Myocyte (in vitro differentiated cells): ENCODE results near the gene LTC4S. TPM values are rescaled to one million over a fixed set of nuclear protein-coding genes. Genes with fewer than 3 reads are reported as not detected.

Experiments
- DNase-seq: peaks from one replicate; pipeline ENCODE4 v3.0.0-alpha.2; 2012; ENCODE audit warnings: low read depth
- total RNA-seq: library from RNA; depleted of rRNA; stranded (reverse); fragments of >200 nt; gene quantifications from 2 replicates; pipeline ENCODE4 v1.2.3, GENCODE V29; 2014

LTC4S gene
- total RNA-seq, 1 donor from 2014 or later: 1.0 TPM

DNA sequence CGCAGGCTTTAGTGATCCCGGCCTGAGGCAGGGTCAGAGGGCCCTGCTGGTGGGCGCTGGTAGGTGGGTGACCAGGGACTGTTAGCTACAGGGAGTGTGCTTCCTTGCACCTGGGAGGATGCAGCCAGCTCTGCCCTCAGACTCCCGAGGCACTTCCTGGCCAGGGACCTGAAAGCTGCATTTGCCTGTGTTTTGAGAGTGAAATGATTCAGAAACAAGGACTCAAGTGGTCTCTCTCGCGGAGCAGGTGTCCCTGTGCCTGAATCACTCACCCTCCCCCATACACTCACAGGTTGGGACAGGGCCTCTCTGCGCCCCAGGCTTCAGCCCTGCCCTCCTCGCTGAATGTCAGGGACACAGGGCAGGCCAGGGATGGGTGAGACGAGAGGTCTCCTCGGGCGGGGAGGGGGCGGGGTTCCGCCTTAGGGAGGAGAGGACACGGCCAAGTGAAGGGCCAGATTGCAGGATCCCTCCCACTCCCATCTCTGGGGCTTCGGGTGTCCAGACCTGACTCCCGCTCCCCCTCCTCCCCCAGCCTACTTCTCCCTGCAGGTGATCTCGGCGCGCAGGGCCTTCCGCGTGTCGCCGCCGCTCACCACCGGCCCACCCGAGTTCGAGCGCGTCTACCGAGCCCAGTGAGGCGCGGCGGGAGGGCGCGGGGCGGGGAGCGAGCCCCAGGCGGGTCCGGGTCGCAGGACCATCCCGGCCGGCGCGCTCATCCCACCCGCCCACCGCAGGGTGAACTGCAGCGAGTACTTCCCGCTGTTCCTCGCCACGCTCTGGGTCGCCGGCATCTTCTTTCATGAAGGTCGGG lies 1.5 kb downstream of the LTC4S start:
- DNase-seq: no peak

DNA sequence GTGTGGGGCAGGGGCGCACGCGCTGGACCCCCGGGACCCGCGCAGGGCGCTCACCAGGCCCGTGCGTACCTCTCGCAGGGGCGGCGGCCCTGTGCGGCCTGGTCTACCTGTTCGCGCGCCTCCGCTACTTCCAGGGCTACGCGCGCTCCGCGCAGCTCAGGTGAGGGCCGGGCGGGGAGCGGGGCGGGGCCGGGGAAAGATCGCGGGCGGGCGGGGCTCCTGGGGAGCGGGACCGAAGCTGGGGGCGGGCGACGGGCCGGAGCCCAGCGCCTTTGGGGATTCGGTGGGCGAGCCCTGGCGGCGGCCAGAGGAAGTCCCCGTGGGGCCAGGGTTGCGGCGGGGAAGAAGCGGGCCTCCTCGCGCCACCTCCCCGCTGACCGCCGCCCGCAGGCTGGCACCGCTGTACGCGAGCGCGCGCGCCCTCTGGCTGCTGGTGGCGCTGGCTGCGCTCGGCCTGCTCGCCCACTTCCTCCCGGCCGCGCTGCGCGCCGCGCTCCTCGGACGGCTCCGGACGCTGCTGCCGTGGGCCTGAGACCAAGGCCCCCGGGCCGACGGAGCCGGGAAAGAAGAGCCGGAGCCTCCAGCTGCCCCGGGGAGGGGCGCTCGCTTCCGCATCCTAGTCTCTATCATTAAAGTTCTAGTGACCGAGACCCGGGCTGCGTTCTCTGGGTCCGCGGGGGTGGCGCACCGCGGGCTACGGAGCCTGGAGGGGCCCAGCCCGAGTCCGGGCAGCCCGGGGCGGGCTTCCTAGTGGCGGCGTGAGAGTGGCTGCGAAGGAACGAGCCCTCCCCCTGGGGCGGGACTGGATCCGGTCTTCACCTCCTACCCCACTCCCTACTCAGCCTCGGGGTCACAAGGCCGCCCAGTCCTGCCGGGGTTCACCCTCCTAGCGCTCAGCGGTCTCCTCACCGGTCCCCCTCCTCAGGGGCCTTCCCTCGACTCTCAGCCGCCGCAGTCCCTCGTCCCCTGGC lies 2.4 kb downstream of the LTC4S start:
- peak; percentile 84 for DNase-seq

DNA sequence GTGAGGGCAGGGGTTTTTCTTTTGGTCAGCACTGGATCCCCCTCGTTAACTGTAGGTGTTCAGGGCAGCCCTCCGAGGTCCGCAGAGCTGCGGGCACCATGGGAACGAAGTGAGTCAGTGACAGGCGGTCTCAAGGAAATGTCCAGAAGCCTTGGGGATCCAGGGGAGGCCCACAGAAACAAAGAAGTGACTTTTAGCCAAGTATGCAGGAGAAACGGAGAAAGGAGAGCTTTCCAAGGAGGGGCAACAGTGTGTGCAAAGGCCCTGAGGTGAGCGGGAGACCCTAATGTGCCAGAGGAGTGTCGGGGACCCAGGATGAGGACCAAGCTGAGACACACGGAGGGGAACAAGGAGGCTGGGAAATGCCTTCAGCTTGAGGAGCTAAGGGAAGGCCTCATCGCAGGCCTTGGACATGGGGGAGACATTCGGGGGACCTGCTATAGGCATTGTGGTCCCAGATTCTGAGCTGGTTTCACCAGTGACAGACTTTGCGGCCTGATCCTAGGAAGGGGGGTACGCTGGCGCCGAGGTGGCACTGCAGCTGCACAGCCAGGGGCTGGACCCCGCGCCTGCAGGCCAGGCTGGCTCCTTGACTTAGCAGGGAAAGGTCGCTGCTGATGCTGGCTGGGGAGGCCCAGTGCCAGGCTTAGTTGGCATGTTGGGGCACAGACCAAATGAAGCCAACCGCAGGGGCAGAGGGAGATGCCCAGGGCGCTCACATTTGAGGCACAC lies 3.3 kb downstream of the LTC4S start:
- DNase-seq: no peak

DNA sequence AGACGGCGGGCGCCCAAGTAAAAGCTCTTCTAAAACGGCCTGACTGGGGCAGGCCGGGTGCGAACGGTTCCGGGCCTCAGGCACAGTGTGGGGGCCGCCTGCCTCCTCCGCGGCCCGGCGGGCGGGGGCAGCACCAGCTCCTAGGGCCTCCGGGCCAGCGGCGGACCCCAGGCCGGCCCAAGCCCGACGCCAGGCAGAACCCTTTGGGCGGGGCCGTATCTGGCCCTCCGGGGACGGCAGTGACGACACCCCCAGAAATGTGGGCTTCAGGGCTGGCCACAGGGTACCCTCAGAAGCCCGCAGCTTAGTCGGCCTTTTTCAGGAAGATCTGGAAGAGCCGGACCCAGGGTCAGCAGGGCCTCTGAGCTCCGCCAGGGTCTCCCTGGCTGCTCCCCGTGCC lies 4.0 kb downstream of the LTC4S start:
- no peak for DNase-seq

DNA sequence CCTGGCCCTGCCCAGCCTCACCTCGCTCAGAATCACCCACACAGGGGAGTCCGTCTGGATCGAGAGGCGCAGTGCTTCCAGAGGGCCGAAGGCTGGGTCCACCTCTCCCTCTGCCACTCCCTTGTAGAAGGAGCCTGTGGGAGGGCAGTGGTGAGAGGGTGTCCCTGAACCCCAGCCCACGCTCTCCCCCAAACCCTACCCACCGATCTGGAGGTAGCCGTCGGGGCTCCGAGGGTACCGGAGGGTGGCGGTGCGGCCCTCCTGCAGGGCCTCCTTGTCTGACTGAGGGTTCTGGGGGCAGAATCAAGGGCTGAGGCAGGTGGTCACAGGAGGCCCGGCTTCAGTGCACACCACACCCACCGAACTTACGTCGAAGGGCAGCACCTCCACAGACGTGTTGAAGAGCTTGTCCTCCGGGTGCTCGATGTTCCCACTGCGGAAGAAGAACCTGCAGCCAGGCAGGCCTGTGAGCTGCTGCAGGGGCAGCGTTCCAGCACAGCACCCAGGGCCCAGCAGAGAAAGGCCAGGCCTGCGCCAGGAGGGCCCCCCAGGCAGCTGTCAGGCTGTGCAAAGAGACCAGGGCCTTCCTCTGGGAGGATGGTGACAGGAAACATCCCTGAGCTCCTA lies 4.5 kb downstream of the LTC4S start:
- no peak for DNase-seq

DNA sequence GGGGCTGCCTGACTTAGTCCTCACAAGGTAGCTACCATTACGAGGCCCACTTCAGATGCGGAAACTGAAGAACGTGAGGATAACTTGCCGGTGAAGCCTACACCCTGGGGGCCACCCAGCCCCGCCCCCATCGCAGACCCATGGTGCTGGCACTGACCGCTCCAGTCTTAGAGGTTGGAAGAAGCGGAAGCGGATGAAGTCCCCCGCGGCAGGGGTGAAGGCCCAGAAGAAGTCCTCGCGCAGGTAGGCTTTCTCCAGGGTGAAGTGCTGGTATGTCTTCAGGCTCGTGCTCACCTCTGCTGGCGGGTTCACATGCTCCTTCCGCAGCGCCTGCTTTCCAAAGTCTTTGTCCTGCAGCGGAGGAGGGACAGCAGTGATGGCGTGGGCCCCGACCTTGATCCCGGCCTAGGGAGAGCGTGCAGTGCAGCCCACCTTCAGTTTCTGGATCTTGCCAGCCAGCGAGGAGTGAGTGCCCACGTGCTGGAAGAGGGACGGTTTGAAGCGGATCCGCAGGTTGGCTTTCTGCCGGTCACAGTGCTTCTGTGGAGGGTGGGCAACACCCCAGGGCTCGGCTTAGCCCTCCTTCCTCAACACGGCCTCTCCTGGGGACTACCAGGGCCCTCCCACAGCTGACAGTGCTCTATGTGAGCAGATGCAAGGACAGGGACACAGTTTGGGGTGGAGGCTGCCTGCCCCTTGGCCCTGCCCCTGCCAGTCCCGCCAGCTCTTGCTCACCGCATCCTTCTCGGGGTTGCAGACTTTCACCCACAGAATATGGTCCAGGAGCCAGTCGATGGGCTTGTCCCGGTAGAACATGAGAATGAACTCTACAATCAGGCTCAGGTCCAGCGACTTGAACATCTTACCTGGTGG lies 5.2 kb downstream of the LTC4S start:
- no peak for DNase-seq

DNA sequence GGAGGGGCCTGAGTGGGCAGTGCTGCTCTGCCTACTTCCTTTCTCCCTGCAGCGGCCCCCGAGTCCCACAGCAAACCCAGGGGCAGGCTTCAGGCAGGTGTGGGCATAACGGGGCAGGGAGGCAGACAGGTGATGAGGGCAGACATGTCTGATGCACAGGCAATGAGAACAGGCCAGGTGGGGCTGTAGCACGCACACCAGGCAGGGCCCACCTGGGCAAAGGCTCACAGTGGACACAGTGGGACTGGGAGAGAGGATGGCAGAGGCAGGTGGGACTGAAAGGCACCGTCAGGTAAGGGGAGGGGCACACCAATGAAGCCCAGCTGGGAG lies 5.8 kb downstream of the LTC4S start:
- no peak for DNase-seq

DNA sequence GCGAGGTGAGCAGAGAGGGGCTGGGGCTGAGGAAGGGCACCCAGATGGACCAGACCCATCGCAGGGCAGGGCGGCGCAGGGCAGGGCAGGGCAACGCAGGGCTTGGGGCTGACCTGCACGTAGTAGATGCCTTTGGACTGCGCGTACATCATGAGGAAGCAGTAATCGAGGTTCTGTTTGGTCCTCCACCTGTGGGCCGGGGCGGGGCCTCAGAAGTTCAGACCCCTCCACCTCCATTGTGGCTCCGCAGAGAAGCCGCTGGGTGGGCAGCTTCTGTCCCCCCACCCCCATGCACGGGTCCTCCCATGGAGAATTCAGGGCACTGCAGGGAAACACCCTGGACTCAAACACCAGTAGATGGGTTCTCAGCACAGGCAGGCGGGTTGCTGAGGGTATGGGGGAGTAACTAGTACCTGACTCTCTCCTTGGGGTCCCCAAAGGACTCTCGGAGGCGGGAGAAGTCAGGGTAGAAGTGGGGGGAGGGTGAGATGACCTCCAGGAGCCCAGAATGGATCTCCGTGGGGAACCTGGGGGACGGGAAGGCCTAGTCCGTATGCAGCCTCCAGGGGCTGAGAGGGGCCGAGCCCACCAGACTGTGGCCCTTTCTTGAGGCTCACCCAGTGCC lies 6.4 kb downstream of the LTC4S start:
- no peak for DNase-seq

DNA sequence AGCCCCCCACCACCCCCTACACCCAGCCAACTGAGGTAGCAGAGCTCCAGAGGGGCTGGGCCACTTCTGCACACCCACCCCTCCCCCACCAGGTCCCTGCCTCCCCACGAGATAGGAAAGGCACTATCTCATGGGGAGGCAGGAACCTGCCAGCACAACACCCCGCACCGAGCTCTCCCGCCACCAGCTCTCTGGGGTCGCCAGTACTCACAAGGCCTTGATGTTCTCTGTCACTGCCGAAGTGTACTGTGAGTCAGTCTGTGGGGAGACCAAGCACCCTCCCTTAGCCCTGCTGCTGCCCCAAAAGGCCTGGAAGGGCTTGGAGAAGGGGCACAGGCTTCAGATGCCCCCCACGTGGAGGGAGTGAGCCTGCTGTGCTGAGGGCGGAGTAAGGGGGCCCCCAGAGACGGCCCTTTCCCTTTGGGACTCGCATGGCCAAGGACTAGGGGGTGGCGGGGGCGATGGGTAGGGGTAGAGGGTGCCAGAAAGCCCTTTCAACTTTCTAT lies 7.0 kb downstream of the LTC4S start:
- DNase-seq: no peak

DNA sequence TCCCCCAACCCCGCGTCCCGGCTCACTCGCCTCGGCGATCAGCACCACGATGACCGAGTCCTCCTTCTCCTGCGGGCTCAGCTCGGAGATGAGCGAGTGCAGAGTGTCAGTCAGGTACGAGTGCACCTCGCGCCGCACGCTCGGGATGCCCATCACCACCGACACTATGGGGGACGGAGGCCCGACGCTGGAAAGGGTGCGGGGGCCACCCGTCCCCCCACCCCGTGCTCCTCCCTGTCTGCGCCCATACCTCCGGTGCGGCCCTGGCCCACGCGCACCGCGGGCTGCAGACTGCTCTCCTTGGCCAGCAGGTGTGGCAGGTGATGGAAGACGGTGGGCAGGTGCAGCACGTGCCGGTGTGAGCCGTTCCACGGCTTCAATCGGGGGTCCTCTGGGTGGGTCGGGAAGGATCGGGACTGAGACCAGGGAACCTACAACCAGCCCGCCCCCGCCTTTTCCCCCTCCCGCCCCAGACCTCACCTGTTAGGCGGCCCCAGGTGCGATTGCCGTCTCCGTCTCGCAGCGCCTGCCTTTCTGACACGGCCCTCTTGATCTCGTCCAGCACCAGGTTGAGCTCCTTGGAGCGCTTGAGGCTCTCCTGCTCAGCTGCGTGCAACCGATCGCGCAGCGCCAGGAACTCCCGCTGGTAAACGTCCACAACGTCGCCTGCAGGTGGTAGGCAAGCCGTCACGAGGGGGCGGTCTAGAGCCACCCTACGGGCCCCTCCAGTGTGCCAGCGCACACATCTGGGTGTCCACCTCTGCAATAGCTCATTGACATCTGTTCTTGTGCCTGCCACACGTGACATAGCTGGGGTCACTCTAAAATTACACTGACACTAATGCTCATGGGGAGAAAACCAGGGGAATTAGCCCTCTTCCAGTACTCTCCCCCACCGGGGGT lies 7.8 kb downstream of the LTC4S start:
- DNase-seq: no peak

DNA sequence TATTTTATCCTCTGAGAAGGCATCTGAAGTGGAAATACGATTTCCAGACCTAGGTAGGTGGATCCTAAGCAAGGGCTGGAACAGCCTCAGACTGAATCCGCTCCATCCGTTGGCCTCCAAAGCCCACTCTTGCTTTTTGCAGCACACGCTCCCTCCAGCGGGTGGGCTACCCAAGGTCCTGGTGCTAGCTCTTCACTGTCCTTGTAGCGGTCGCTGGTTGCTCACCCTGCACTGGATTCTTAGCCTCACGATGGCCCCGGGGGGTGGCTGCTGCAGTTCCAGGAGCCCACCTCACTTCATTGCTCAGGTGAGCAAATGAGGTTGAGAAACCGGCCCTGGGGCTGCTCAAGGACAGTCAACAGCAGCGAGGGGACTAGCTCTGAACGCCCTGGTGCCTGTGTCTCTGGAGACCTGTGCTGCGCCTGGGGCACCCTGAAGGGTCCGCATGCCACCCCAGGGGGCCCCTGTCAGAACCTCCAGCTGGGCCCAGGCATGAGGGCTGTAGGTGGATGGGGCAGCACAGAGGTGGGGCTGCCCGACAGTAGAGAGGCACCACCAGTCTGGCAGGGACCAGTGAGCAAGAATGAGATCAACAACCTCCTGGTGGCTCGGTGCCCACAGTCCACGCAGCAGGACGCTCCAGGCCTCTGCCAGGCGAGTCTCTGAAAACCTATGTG lies 8.6 kb downstream of the LTC4S start:
- no peak for DNase-seq

DNA sequence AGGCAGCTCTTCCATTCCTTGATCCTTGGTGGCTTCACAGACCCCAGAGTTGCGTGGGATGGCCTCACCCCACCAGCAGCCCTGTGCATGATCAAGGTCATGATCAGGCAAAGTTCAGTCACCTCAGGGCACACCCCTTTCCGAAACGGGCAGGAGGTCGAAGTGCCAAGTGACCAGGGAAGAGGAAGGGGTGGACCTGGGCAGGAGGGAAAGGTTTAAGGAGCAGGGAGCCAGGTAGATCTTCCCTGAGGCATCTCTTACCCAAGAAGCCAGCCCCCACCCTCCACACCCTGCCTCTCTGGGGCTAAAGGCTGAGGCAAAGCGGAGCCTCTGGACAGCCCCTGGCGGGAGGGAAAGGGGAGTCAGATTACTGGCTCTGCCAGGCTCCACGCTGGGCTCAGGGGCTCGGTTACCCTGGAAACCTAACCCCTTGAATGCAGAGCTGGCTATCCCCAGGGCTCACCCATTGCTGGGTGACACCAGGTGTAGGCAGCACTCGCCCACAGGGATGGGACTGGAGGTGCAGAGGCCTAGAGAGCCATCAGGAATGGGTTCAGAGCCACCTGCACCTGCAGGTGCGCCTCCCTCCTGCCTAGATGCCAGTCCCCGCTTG lies 9.3 kb downstream of the LTC4S start:
- DNase-seq: no peak

DNA sequence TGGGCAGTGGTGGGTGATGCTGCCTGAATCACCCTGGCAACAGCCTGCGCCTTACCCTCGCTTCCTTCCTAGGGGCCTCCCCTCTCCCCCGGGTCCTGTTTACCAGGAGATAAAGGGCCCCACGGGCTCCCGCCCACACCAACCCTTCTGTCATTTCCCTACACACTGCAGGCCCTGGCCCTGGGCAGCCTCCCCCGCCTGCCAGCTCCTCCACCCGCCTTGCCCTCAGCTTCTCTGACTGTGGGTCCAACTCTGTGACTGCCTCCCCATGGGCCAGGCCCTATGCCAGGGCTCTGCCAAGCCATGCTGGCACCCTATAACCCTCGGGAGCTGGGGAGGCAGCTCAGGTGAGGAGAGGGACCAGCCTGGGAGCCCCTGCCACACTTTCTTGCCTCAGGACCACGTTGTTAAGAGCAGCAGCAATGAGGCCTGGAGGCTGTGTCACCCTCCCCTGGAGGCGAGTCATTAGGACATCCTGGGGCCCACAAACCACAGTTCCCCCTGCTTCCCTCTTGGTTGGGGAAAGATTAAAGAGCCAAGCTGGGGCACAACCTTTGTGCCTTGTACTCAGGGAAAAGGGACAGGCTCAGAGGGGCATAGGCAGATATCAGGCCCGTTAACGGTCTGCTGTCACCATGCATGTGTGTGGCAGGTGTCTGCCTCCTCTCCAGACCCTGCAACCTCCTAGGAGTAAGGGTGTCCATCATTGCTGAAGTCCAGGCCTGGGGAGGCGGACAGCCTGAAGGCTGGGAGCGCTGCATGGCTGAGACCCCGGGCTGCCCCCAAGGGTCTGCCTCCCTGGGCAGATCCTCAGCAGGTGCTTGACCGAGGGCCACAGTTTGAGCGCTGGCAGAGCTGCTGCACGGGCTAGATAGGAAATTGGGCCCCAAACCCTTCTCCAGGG lies 10.1 kb downstream of the LTC4S start:
- DNase-seq: no peak

DNA sequence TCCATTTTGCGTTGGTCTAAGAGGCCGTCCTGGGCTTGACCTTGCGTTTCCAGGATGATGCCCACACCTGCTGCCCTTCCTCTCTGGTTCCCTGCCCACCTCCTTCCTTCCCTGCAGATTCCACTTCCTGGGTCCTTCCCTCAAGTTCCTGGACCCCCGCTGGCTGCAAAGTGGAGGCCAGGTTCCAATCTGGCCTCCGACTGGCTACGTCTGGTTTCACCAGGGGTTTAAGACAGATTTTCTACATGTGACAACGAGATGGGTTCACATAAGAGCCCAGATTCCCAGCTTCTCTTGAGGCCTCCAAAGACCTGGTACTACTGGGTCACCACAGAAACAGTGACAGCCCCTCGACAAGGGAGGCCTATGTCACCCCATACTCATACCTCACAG lies 10.8 kb downstream of the LTC4S start:
- DNase-seq: no peak

DNA sequence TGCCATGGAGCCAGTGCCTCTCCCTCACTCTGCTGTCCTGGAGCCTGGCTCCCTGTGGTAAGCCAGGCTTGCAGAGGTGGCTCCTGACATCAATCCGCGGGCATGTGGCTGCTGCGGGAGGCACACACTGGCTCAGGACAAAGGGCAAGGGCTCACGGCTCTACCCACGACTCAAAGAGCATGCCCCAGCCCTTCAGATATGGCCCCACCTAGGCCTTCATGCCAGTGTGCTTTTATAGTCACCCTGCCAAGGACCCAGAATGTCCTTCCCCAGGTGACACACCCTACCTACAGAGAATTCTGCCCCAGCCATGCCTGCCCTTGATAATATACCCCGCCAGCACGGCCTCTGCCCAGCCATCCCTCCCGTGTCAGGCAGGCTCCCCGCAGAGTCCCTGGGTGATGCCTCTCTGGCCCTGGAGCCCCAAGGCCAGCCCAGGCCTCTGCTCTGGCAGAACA lies 11.3 kb downstream of the LTC4S start:
- DNase-seq: no peak

DNA sequence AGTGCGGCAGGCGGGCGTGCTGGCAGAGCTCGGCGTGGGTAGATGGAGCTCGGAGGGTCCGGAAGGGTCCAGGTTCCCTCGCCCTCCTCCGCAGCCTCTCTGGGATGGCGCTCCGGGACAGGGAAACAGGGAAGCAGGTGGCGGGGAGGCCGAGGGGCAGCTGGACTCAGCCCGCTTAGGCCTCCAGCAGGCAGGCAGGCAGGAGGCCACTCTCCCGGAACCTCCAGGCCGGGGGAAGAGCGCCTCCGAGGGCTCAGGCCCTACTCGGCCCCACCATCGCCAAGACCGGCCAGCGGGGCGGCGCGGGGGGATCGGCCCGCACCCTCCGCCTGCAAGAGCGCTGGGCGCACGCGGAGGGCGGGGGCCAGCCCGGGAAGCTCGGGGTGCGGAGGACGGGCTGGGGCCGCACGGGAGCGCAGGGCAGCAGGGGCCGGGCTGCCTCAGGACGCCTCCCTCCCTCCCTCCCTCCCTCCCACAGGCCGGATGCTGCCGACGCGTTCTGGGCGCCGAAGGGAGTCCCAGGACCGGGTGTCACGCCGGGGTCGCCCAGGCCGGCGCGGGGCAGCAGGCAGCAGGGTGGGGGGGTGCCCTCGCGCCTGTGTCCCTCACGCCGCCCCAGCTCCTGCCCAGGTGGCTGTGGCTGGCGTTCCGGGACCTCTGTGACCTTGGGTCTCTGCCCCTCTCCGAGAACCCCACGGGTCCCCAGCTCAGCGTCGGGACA lies 11.9 kb downstream of the LTC4S start:
- DNase-seq: peak; percentile 63
